Stimulated activated CD8-positive, alpha-beta memory T cell treated with anti-CD3 and anti-CD28 coated beads, Interleukin-15, amount 100 ng/mL, for 24 hours (primary cell): Measurements from ENCODE around the gene ZNF420.
"Not testable (repeated sequence)": the region's sequence is repeated elsewhere in the genome, so short reads cannot be mapped to it uniquely, and the experiment has no call there.

ENCODE experiments used
- DNase-seq: peaks from one replicate; pipeline ENCODE4 v3.0.0-alpha.2; 2020; ENCODE audit warnings: low read depth

ZNF420 gene

DNA sequence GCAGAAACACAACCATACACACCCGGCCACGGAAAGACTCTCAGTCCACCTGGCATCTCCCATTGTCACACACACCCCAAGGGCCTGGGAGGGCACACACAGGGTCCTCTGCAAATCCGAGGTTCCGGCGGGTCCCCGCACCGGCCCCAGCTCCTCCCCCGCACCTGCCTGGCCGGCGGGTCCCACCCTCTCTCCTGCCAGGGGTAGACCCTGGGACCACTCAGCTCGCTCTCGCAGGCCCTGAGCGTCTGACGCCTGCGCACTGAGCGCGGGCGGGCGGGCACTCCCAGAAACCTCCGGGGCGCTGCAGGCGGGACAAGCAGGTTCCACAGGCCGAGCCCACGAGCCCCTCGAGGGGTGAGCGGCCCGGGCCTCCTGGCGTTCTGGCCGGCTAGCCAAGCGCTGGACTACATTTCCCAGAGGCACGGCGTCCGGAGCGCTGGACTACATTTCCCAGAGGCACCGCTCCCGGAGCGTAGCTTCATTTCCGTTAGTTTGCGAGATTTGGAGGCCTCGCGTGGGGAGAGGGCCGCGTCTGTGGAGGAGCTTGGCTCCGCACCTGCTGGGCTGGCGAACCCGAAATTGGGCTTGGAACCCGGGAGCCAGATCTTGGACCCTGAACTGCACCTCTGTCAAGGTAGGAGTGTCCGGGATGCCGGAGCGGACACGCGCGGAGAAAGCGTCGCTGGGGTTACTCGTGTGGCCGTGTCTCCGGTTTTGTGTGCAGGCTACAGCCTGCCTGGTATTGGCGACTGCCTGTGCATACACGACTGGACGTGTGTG, at the start of gene ZNF420:
Gene ZNF420, plus strand, starts transcription at position 500 of the 783 bp plus-strand sequence. CDS start 10,686 bp downstream, outside the sequence.
- DNase-seq: peak; percentile 61

DNA sequence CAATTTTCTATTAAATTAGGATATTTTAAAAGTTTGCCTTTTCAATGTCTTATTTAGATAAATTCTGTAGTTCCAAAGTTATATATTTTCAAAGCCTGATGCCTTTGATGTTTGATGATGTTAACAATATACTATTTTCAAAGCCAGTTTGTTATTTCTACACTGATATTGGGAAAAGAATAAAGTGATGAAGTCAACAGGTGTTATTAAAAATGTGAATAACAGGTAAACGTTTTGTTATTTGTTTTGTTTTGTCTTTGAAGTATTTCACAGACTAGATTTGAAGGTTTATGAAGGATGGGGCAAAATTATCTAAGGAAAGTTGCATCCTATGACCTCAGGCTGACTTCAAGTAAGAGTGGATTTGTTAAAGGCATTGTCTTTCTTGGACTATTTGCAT, 33.1 kb upstream of the ZNF420 start:
- no peak for DNase-seq

- no peak for DNase-seq
Measured at GRCh38 chr19:37055330-37055729, 22.9 kb upstream of the ZNF420 start.

GRCh38 chr19:37056776-37057175, 21.5 kb upstream of the ZNF420 start:
- no peak for DNase-seq

DNA sequence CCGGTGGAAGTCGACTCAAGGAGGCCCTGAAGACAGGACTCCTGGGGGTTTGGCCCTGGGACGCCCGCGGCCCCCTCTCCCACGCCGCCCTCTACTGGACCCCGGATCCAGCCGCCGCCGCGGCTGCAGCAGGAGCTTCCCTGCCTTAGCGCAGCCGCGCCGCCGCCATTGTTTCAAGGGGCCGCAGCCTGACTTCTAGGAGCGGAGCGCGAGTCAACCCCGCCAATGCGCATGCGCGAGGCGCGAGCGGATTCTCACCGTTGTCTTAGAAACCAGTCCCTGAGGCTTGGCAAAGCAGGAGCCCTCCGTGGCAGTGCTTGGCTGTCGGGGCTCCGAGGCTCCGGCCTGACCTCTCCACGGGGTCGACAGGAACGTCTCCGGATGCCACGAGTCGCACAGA, 19.1 kb upstream of the ZNF420 start:
- DNase-seq: no peak

- not testable (repeated sequence) for DNase-seq
Measured at GRCh38 chr19:37064886-37065285, 13.3 kb upstream of the ZNF420 start.

- DNase-seq: no peak
Measured at GRCh38 chr19:37074111-37074510, 4.1 kb upstream of the ZNF420 start.

DNA sequence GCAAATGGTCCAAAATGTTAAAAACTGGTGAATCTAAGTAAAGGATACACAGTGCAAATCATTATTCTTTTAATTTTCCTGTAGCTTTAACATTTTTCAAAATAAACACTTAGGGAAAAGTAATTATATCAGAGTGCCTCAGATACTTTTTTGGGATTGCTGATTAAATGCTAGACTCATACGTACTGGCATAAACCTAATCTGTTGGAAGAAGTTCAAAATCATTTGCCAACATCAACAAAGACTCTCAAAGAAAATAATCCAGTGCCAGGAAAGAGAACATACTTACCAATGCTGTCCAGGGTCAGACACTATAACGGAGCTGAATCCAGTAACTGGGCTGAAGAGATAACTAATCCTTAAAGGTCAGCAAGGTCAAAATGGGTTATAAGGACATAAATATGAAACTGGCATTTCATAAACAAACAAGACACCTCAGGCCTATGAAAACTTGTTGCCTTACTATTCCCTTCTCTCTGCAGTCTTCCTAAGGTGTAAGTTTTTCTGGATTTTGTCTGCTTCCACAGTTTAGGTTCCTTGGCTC, 3.3 kb upstream of the ZNF420 start:
- DNase-seq: no peak

GRCh38 chr19:37076524-37076923, 1.7 kb upstream of the ZNF420 start:
- DNase-seq: not testable (repeated sequence)

DNA sequence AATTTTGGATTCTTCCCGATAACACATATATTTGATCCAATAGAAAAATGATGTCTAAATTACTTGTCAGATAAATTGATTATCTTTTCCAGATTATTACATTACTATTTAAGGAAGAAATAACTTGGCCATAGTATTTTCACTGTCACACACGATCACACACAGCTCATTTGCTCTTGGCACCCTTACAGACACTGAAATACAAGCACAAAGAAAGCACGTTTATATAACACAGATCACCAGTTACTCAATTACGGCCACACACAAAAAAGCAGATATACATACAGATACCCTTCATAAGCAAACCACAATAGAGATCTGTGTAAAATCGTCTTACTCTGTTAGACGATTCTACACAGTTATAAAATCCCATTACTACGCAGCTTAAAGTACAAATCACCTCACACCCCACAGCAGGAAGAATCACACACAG, 716 bp upstream of the ZNF420 start:
- DNase-seq: no peak

DNA sequence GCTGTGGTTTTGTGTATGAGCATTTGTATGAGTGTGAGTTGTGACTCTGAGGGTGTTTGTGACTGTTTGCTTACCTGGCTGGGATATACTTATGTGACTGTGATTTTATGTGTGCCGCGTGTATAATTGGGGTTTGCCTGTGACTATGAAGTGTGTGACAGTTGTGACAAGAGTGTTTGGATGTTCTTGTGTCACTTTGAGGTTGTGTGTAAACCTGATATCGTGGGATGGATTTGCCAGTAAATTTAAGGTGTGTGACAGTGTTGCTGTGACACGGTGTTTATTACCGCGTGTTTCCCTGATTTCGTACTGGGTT, 442 bp downstream of the ZNF420 start:
- DNase-seq: no peak

- no peak for DNase-seq
Measured at GRCh38 chr19:37079238-37079637, 1.0 kb downstream of the ZNF420 start.

DNA sequence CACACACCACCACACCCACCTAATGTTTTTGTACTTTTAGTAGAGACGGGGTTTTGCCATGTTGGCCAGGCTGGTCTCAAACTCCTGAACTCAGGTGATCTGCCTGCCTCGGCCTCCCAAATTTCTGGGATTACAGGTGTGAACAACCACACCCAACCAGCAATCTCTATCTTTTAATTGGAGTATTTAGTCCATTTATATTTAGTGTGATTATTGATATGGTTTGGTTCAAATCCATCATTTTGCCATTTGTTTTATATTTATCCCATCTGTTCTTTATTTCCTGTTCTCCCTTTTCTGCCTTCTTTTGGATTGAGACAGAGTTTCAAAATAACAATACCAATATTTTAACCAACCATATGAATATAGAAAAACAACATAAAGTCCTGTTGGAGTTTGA, 4.1 kb downstream of the ZNF420 start:
- no peak for DNase-seq

DNA sequence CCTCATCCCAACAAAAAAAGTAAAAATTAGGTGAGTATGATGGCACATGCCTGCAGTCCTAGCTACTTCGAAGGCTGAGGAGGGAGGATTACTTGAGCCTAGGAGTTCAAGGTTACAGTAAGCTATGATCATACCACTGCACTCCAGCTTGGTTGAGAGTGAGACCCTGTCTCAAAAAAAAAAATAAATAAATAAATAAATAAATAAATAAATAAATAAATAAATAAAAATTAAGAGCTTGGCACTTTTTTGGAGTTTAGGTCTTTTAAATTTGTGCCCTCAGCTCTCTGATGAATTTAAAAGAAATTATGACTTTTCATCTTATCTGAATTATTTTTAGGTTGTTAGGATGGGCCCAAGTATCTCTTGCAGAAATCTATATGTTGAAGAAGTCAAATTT, 8.9 kb downstream of the ZNF420 start:
- DNase-seq: no peak

DNA sequence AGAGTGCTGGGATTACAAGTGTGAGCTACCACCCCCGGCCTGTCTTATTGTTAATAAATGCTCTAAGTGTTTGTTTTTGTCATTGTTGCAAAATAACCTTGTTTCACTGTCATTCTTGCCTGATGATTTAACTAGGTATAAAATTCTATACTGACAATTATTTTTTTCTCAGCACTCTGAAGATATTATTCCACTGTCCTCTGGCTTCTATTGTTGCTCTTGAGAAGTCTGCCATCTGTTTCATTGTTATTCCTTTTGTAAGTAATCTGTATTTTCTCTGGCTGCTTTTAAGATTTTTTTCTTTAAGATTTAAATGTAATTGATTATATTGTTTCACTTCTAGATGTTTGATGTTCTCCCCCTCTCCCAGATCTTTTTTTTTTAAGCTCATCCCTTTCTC, 17.6 kb downstream of the ZNF420 start:
- DNase-seq: no peak

GRCh38 chr19:37098570-37098969, 20.3 kb downstream of the ZNF420 start:
- no peak for DNase-seq

GRCh38 chr19:37104135-37104534, 25.9 kb downstream of the ZNF420 start:
- DNase-seq: not testable (repeated sequence)

GRCh38 chr19:37111753-37112152, 33.5 kb downstream of the ZNF420 start:
- not testable (repeated sequence) for DNase-seq

- DNase-seq: no peak
Measured at GRCh38 chr19:37114001-37114400, 35.8 kb downstream of the ZNF420 start.

- DNase-seq: not testable (repeated sequence)
Measured at GRCh38 chr19:37122093-37122492, 43.9 kb downstream of the ZNF420 start.

DNA sequence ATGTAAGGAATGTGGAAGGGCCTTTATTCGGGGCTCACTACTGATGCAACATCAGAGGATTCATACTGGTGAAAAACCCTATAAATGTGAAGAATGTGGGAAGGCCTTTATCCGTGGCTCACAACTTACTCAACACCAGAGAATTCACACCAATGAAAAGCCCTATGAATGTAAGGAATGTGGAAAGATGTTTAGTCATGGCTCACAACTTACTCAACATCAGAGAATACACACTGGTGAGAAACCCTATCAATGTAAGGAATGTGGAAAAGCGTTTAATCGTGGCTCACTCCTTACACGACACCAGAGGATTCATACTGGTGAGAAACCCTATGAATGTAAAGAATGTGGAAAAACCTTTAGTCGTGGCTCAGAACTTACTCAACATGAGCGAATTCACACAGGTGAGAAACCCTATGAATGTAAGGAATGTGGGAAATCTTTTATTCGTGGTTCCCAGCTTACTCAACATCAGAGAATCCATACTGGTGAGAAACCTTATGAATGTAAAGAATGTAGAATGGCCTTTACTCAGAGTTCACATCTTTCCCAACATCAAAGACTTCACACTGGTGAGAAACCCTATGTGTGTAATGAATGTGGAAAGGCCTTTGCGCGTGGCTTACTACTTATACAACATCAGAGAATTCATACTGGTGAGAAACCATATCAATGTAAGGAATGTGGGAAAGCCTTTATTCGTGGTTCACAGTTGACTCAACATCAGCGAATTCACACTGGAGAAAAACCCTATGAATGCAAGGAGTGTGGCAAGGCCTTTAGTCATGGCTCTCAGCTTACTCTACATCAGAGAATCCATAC, 50.0 kb downstream of the ZNF420 start:
- no peak for DNase-seq

GRCh38 chr19:37128821-37129177, 50.6 kb downstream of the ZNF420 start:
- no peak for DNase-seq

DNA sequence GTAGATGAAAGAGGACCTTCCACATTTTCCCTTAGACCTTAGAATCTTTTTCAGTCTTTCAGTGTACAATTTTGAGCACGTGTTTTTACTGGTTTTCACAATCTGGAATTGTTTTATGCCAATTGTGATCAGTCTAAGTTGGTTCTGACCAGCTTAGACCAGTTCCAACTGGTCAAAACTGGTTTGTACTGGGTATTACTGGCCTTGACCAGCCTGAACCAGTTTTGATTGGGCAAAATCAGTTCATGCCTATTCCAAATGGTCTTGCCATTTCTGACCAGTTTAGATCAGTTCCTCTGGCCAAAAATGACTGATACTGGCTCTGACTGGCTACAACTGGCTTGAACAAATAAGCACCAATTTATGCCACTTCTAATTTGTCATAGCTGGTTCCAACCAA, 57.9 kb downstream of the ZNF420 start:
- no peak for DNase-seq
